Astrocyte (in vitro differentiated cells and primary cell): ENCODE measurements around the gene CRADD. TPM values are rescaled to one million over a fixed set of nuclear protein-coding genes. Genes with fewer than 3 reads are reported as not detected.
A peak's percentile ranks its signal among the peaks of the same experiment; 100 is the strongest.

Source experiments
- DNase-seq: peaks from one replicate; pipeline ENCODE4 v3.0.0-alpha.2; 2010; ENCODE audit warnings: low read depth
- FAIRE-seq: peaks from 2 replicates; lab custom pipeline; 2011; peaks lifted over from hg19 to GRCh38; lab: Jason Lieb, UNC
- H2AFZ ChIP-seq: 2 replicates; pipeline ENCODE4 v1.6.0; 2012; ENCODE audit warnings: low read depth, low read length, inconsistent platforms
- H3K27ac ChIP-seq: 2 replicates; pipeline ENCODE4 v1.5.1; 2011; ENCODE audit warnings: low read depth, low read length, inconsistent platforms
- H3K27me3 ChIP-seq: 2 replicates; pipeline ENCODE4 v1.6.0; 2011; ENCODE audit warnings: low read length, inconsistent platforms; ENCODE audit not compliant: insufficient read depth
- H3K36me3 ChIP-seq: 2 replicates; pipeline ENCODE4 v1.5.1; 2011; ENCODE audit warnings: low read length, inconsistent platforms; ENCODE audit not compliant: insufficient read depth
- H3K4me1 ChIP-seq: 2 replicates; pipeline ENCODE4 v1.5.1; 2011; ENCODE audit warnings: low read length, inconsistent platforms; ENCODE audit not compliant: insufficient read depth
- H3K4me2 ChIP-seq: 2 replicates; pipeline ENCODE4 v1.6.0; 2012; ENCODE audit warnings: low read length, inconsistent platforms
- H3K4me3 ChIP-seq: 2 replicates; pipeline ENCODE4 v1.5.1; 2011; ENCODE audit warnings: low read depth, mild to moderate bottlenecking, low read length, inconsistent platforms; ENCODE audit not compliant: insufficient read depth
- H3K79me2 ChIP-seq: 2 replicates; pipeline ENCODE4 v1.6.0; 2012; ENCODE audit warnings: mild to moderate bottlenecking, low read length, inconsistent platforms; ENCODE audit not compliant: insufficient read depth
- H3K9ac ChIP-seq: 2 replicates; pipeline ENCODE4 v1.6.0; 2012; ENCODE audit warnings: mild to moderate bottlenecking, low read length, inconsistent platforms
- H3K9me3 ChIP-seq: 2 replicates; pipeline ENCODE4 v1.5.1; 2012; ENCODE audit warnings: low read depth, mild to moderate bottlenecking, low read length, inconsistent platforms; ENCODE audit not compliant: insufficient read depth
- H4K20me1 ChIP-seq: 2 replicates; pipeline ENCODE4 v1.6.0; 2012; ENCODE audit warnings: low read length, inconsistent platforms; ENCODE audit not compliant: insufficient read depth
- H3K27ac Mint-ChIP-seq: one replicate; pipeline ENCODE4 v1.8.0; 2021; ENCODE audit warnings: mild to moderate bottlenecking, mixed read lengths; ENCODE audit not compliant: unreplicated experiment
- H3K27me3 Mint-ChIP-seq: one replicate; pipeline ENCODE4 v1.8.0; 2021; ENCODE audit warnings: low read depth, mixed read lengths; ENCODE audit not compliant: unreplicated experiment
- H3K36me3 Mint-ChIP-seq: one replicate; pipeline ENCODE4 v1.8.0; 2021; ENCODE audit warnings: low read depth, mixed read lengths; ENCODE audit not compliant: unreplicated experiment
- H3K4me1 Mint-ChIP-seq: one replicate; pipeline ENCODE4 v1.8.0; 2021; ENCODE audit warnings: low read depth, mixed read lengths; ENCODE audit not compliant: unreplicated experiment
- H3K4me3 Mint-ChIP-seq: one replicate; pipeline ENCODE4 v1.8.0; 2021; ENCODE audit warnings: mild to moderate bottlenecking, moderate library complexity, mixed read lengths; ENCODE audit not compliant: unreplicated experiment
- H3K9me3 Mint-ChIP-seq: one replicate; pipeline ENCODE4 v1.8.0; 2021; ENCODE audit warnings: mild to moderate bottlenecking, mixed read lengths; ENCODE audit not compliant: unreplicated experiment
- EZH2 ChIP-seq: IDR thresholded peaks from 2 replicates; pipeline ENCODE4 v1.6.1; 2012; ENCODE audit warnings: mild to moderate bottlenecking, low read length, inconsistent platforms; ENCODE audit not compliant: insufficient read depth
- total RNA-seq: library from RNA; stranded (reverse); gene quantifications from 2 replicates; pipeline ENCODE4 v1.2.1, GENCODE V29; 2021
- TF ChIP-seq, protein P1 (sequence below): IDR thresholded peaks from 2 replicates; pipeline ENCODE4 v1.5.1; 2011; ENCODE audit warnings: low read depth, mild to moderate bottlenecking, inconsistent platforms, low read length, moderate library complexity; ENCODE audit not compliant: insufficient read depth

Gene CRADD
- total RNA-seq, 1 donor from 2014 or later: 8.8 TPM

DNA sequence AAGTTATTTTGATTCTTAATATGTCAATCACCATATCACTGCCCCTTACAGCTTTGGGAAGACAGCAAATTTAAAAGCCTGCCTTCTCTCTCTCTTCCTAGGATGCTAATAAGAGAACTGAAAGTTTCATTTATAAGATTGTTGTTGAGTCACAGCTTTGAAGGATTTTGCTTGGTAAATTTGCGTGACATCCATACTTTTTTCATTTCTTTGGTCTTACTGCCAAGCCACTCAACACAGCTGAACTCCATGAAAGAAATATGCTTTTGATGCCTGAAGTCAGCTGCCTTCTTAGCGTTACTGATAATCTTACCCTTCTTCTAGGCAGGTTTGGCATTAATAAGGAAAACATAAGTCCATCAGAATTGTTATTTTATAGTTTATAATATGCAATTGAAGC lies 155.0 kb downstream of the CRADD start:
- no peak overlapping the region for H3K4me3 Mint-ChIP-seq
- H3K9me3 Mint-ChIP-seq: no peaks in the 10 kb centered on the region
- DNase-seq: peak; percentile 27
- no peak overlapping the region for H3K27ac ChIP-seq
- no peaks in the 10 kb centered on the region for H3K36me3 Mint-ChIP-seq
- no peaks in the 10 kb centered on the region for H3K4me1 Mint-ChIP-seq
- H3K79me2 ChIP-seq: no peaks in the 10 kb centered on the region
- H3K9me3 ChIP-seq: no peaks in the 10 kb centered on the region
- H3K4me3 ChIP-seq: no peak overlapping the region
- no peaks in the 10 kb centered on the region for H3K4me1 ChIP-seq
- FAIRE-seq: no peak
- H3K27me3 Mint-ChIP-seq: no peaks in the 10 kb centered on the region
- no peak overlapping the region for H3K27ac Mint-ChIP-seq
- H4K20me1 ChIP-seq: no peaks in the 10 kb centered on the region
- no peaks in the 10 kb centered on the region for H3K36me3 ChIP-seq
- TF ChIP-seq, protein P1, sequence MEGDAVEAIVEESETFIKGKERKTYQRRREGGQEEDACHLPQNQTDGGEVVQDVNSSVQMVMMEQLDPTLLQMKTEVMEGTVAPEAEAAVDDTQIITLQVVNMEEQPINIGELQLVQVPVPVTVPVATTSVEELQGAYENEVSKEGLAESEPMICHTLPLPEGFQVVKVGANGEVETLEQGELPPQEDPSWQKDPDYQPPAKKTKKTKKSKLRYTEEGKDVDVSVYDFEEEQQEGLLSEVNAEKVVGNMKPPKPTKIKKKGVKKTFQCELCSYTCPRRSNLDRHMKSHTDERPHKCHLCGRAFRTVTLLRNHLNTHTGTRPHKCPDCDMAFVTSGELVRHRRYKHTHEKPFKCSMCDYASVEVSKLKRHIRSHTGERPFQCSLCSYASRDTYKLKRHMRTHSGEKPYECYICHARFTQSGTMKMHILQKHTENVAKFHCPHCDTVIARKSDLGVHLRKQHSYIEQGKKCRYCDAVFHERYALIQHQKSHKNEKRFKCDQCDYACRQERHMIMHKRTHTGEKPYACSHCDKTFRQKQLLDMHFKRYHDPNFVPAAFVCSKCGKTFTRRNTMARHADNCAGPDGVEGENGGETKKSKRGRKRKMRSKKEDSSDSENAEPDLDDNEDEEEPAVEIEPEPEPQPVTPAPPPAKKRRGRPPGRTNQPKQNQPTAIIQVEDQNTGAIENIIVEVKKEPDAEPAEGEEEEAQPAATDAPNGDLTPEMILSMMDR: no peak
- no peak for TF ChIP-seq EZH2
- no peak overlapping the region for H3K4me2 ChIP-seq
- H3K27me3 ChIP-seq: no peaks in the 10 kb centered on the region
- no peak overlapping the region for H2AFZ ChIP-seq
- H3K9ac ChIP-seq: no peak overlapping the region

DNA sequence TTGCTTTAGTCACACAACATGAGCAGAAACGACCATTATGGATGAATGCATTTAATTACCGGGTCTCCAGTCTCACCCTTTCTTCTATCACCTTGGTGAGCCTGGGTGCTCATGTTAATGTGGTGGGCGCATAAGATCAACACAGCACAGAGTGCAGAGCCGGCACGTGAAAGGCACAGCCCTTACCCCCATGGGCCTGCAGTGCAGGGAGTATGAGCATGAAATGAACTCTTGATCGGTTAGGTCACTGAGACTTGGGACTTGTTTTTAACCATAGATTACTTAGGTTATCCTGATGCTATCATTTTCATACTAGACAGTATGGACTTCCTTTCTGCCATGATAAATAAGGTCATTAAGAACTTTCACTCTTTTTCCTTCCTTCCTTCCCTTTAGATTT lies 156.8 kb downstream of the CRADD start:
- no peaks in the 10 kb centered on the region for H3K4me1 ChIP-seq
- no peaks in the 10 kb centered on the region for H3K9me3 ChIP-seq
- Mint-ChIP-seq H3K4me1 (no peaks in the 10 kb centered on the region), H3K9me3 (no peaks in the 10 kb centered on the region), H3K27ac (no peak overlapping the region), H3K27me3 (no peaks in the 10 kb centered on the region), H3K4me3 (no peak overlapping the region), H3K36me3 (no peaks in the 10 kb centered on the region)
- no peak overlapping the region for H2AFZ ChIP-seq
- H4K20me1 ChIP-seq: no peaks in the 10 kb centered on the region
- DNase-seq: no peak
- FAIRE-seq: no peak
- TF ChIP-seq, protein P1: no peak
- no peak for TF ChIP-seq EZH2
- H3K79me2 ChIP-seq: no peaks in the 10 kb centered on the region
- H3K4me3 ChIP-seq: no peak overlapping the region
- H3K4me2 ChIP-seq: no peak overlapping the region
- H3K27me3 ChIP-seq: no peaks in the 10 kb centered on the region
- no peak overlapping the region for H3K27ac ChIP-seq
- H3K9ac ChIP-seq: no peak overlapping the region
- H3K36me3 ChIP-seq: no peaks in the 10 kb centered on the region

DNA sequence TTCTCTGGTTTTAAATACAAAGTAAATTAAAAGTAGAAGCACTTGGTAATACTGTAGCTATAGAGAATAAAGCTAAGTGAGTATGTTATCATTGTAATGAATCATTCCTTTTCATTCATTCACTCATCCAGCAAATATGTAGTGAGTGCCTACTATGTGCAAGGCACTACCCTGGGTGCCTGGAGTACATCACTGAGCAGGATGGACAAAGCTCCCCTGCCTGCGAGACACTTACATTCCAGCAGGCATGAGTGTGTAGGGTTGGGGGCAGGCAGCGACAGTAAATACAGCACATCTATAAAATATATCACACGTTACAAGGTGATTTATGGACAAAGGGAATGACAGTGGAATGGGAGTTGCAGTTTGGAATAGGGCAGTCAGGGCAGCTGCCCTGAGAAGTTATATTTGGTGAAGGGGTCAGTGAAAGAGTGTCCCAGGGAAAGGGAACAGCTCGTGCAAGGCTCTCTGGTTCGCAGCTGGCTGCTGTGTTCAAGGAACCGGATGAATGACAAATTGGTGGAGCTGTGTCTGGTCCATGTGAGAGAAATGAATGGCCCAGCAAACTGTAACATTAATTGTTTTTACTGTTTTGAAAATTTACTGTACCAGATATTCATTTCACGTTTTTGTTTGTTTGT lies 159.6 kb downstream of the CRADD start:
- no peak overlapping the region for H3K4me2 ChIP-seq
- no peak overlapping the region for H3K4me3 ChIP-seq
- H3K79me2 ChIP-seq: no peaks in the 10 kb centered on the region
- no peak overlapping the region for H3K9ac ChIP-seq
- FAIRE-seq (no peak), DNase-seq (no peak)
- H3K9me3 ChIP-seq: no peaks in the 10 kb centered on the region
- no peaks in the 10 kb centered on the region for H3K36me3 Mint-ChIP-seq
- TF ChIP-seq EZH2: no peak
- TF ChIP-seq, protein P1: no peak
- H3K4me1 ChIP-seq: no peaks in the 10 kb centered on the region
- H3K27ac ChIP-seq: no peak overlapping the region
- no peak overlapping the region for H3K4me3 Mint-ChIP-seq
- H2AFZ ChIP-seq: no peak overlapping the region
- no peaks in the 10 kb centered on the region for H3K27me3 Mint-ChIP-seq
- H4K20me1 ChIP-seq: no peaks in the 10 kb centered on the region
- no peak overlapping the region for H3K27ac Mint-ChIP-seq
- no peaks in the 10 kb centered on the region for H3K9me3 Mint-ChIP-seq
- no peaks in the 10 kb centered on the region for H3K36me3 ChIP-seq
- H3K27me3 ChIP-seq: no peaks in the 10 kb centered on the region
- H3K4me1 Mint-ChIP-seq: no peaks in the 10 kb centered on the region
